ENCODE measurements around the gene NECAB3.

The NECAB3 gene

GRCh38 chr20:33687993-33688937, 14.0 kb upstream of the NECAB3 start:
- DNase-seq (ENCODE audit: insufficient read length, low spot score) (no peak), FAIRE-seq (no peak)
- no peak for TF ChIP-seq CTCF (IDR thresholded peaks at IDR 0.05; ENCODE audit: insufficient read depth, missing control alignments)

GRCh38 chr20:33687370-33687915, 13.2 kb upstream of the NECAB3 start:
- TF ChIP-seq CTCF (IDR thresholded peaks at IDR 0.05; ENCODE audit: insufficient read depth, missing control alignments): no peak

GRCh38 chr20:33686984-33687366, 12.7 kb upstream of the NECAB3 start:
- TF ChIP-seq CTCF (IDR thresholded peaks at IDR 0.05; ENCODE audit: insufficient read depth, missing control alignments): no peak
- FAIRE-seq (no peak), DNase-seq (ENCODE audit: insufficient read length, low spot score) (no peak)

More at GRCh38 chr20:33687370-33687915, 13.2 kb upstream of the NECAB3 start:
- DNase-seq (ENCODE audit: insufficient read length, low spot score) (no peak), FAIRE-seq (no peak)

GRCh38 chr20:33686100-33686983, 12.1 kb upstream of the NECAB3 start, which contains the start of gene E2F1:
E2F1 (minus strand) TSS chr20:33686385; CDS start chr20:33686264, 121 bp downstream.
- TF ChIP-seq CTCF (IDR thresholded peaks at IDR 0.05; ENCODE audit: insufficient read depth, missing control alignments): peak; percentile 9
- peak; percentile 89 for DNase-seq (ENCODE audit: insufficient read length, low spot score)
- FAIRE-seq: no peak

GRCh38 chr20:33685328-33686099, 11.3 kb upstream of the NECAB3 start:
- TF ChIP-seq CTCF (IDR thresholded peaks at IDR 0.05; ENCODE audit: insufficient read depth, missing control alignments): no peak
- FAIRE-seq (no peak), DNase-seq (ENCODE audit: insufficient read length, low spot score) (no peak)

GRCh38 chr20:33684533-33685327, 10.5 kb upstream of the NECAB3 start:
- no peak for TF ChIP-seq CTCF (IDR thresholded peaks at IDR 0.05; ENCODE audit: insufficient read depth, missing control alignments)
- FAIRE-seq (no peak), DNase-seq (ENCODE audit: insufficient read length, low spot score) (peak; percentile 46)

All from D721Med (cell line).